Mucosa of stomach (tissue), 1 donor: ENCODE measurements around the gene SMAP2.
"Not testable (repeated sequence)": the region's sequence is repeated elsewhere in the genome, so short reads cannot be mapped to it uniquely, and the experiment has no call there.

Experiments
- H3K27me3 ChIP-seq: one replicate; pipeline ENCODE4 v1.7.0; 2013; ENCODE audit warnings: mild to moderate bottlenecking, low read length; ENCODE audit not compliant: control insufficient read depth, insufficient read depth
- H3K36me3 ChIP-seq: one replicate; pipeline ENCODE4 v1.7.0; 2013; ENCODE audit warnings: low read length; ENCODE audit not compliant: control insufficient read depth, insufficient read depth
- H3K4me1 ChIP-seq: one replicate; pipeline ENCODE4 v1.7.0; 2013; ENCODE audit warnings: mild to moderate bottlenecking, low read length; ENCODE audit not compliant: control insufficient read depth, insufficient read depth
- H3K4me3 ChIP-seq: one replicate; pipeline ENCODE4 v1.7.0; 2013; ENCODE audit warnings: low read length
- H3K9ac ChIP-seq: one replicate; pipeline ENCODE4 v1.7.0; 2013; ENCODE audit warnings: mild to moderate bottlenecking, low read length, moderate library complexity
- H3K9me3 ChIP-seq: one replicate; pipeline ENCODE4 v1.7.0; 2013; ENCODE audit warnings: mild to moderate bottlenecking, low read length, moderate library complexity; ENCODE audit not compliant: control insufficient read depth
- donor health status: Pancreatic carcinoma.

The SMAP2 gene

DNA sequence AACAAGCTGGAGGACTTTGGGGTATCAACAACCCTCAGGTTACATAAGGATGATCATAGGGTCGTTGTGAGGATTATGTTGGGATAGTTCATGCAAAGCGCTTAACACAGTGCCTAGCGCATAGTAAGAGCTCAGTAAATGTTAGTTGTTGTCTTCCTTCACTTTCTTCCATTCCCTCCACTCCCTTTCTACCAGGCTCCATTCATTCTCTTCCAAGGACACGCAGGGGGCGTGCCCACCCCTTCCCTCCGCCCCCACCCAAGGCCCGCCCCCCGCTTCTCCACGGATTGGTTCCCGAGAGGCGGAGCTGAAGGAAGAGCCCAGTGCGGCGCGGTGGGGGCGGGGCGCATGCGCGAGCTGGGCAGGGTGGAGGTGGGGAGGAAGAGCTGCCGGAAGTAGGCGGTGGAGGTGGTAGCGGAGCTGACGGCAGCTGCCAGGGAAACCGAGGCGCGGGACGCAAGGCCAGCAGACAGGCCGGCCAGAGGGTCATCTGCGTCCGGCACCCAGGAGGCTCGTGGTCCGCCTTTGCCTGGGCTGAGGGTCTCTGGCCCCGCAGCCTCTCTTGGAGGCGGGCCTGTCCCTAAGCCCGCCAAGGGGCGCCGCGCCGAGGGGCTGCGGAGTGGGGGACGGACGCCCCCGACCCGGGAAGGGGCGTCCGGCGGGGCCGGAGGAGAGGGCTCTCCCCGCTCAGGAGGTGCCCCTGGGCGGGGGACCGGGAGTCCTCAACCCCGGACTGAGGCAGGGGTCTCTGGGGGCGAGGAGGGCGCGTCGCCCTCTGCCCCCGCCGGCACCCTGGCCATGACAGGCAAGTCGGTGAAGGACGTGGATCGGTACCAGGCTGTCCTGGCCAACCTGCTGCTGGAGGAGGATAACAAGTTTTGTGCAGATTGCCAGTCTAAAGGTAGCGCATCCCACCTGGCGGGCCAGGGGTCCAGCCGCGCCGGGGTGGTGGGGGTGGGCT is at the start of gene SMAP2:
Gene SMAP2 (plus strand): TSS at position 405 of the 961 bp plus-strand sequence. CDS start 394 bp downstream, at position 799.
- H3K9me3 ChIP-seq, result no peaks in the 10 kb centered on the region
- peak within 1 kb of the TSS; percentile 48 for H3K4me3 ChIP-seq
- peaks cover 12% of the 10 kb centered on the region for H3K4me1 ChIP-seq
- no peaks in the 10 kb centered on the region for H3K36me3 ChIP-seq
- H3K27me3 ChIP-seq, result no peaks in the 10 kb centered on the region
- H3K9ac ChIP-seq, result peak within 1 kb of the TSS; percentile 96

DNA sequence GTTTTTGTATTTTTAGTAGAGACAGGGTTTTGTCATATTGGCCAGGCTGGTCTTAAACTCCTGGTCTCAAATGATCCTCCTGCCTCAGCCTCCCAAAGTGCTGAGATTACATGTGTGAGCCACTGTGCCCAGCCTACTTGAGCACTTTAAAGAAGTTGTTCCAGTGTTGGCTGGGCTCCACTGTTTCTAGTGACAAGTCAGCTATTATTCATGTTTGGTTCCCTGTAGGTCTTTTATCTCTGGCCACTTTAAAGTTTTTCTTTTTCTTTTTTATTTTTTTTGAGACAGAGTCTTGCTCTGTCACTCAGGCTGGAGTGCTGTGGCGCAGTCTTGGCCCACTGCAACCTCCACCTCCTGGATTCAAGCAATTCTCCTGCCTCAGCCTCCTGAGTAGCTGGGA is 42.1 kb upstream of the SMAP2 start:
- not testable (repeated sequence) for H3K4me1 ChIP-seq, H3K9me3 ChIP-seq, H3K4me3 ChIP-seq

DNA sequence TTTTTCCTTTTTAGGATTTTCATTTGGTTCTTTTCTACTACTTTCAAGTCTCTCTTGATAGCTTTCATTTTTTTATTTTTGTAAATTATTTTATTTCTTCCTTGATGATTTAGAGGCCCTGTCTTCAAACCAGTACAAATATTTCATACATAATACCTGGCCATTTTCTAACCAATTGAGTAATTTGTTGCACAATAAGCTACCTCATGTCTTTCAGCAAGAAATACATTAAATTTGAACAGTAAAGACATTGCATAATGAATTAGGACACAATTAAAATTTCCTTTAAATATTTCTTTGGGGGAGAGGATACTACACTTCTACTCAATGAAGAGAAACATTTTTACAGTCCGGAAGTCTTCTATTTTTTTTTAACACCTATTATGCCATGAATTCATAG is 40.8 kb upstream of the SMAP2 start:
- no peaks in the 10 kb centered on the region for H3K27me3 ChIP-seq
- H3K9me3 ChIP-seq, result no peaks in the 10 kb centered on the region
- H3K9ac ChIP-seq, result no peak overlapping the region
- no peaks in the 10 kb centered on the region for H3K4me1 ChIP-seq
- no peaks in the 10 kb centered on the region for H3K36me3 ChIP-seq
- H3K4me3 ChIP-seq, result no peak overlapping the region

More for the DNA sequence above, 42.1 kb upstream of the SMAP2 start:
- H3K36me3 ChIP-seq, H3K27me3 ChIP-seq, H3K9ac ChIP-seq: not testable (repeated sequence)

DNA sequence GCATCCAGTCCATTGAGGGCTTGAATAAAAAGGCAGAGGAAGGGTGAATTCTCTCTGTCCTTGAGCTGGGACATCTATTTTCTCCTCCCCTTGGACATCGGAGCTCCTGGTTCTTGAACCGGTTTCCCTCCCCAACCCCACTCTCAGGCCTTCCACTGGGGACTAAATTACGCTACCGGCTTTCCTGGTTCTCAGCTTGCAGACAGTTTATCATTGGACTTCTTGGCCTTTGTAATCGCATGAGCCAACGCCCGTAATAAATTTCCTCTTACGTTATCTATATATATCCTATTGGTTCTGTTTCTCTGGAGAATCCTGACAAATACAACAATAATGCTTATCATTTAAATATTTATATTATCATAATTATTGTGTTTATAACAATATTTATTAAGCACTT is 36.1 kb upstream of the SMAP2 start:
- Histone ChIP-seq H3K27me3 (no peaks in the 10 kb centered on the region), H3K9me3 (no peaks in the 10 kb centered on the region), H3K36me3 (no peaks in the 10 kb centered on the region), H3K9ac (no peak overlapping the region), H3K4me3 (no peak overlapping the region), H3K4me1 (peaks cover 8% of the 10 kb centered on the region)

DNA sequence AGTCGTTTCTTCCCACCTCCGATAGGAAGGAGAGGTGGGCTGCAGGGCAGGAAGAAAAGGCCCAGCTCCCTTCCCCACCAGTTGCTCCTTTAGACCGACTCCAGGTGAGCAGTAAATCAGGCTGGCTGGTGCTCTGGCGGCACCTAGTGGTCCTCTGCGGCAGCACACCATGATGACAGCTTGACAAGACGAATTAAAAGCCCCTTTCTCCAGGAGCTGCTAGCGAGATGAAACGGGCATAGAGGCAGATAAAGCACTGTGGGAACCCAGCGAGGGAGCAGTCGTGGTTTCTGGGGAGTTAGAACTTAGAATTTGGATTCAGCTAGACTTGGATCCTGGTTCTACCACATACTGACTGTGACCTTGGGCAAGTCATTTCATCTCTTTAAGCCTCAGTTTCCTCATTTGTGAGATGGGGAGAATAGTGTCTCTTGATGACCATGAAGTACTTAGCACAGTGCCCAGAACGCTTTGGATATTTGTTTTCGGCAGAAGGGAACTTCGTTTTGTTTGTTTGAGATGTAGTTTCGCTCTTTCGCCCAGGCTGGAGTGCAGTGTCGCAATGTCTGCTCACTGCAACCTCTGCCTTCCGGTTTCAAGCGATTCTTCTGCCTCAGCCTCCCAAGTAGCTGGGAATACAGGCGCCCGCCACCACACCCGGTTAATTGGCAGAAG is 34.6 kb upstream of the SMAP2 start:
- Histone ChIP-seq H3K9ac (no peak overlapping the region), H3K4me1 (peaks cover 8% of the 10 kb centered on the region), H3K4me3 (peak overlapping the region; percentile 23), H3K9me3 (no peaks in the 10 kb centered on the region), H3K27me3 (no peaks in the 10 kb centered on the region), H3K36me3 (no peaks in the 10 kb centered on the region)

DNA sequence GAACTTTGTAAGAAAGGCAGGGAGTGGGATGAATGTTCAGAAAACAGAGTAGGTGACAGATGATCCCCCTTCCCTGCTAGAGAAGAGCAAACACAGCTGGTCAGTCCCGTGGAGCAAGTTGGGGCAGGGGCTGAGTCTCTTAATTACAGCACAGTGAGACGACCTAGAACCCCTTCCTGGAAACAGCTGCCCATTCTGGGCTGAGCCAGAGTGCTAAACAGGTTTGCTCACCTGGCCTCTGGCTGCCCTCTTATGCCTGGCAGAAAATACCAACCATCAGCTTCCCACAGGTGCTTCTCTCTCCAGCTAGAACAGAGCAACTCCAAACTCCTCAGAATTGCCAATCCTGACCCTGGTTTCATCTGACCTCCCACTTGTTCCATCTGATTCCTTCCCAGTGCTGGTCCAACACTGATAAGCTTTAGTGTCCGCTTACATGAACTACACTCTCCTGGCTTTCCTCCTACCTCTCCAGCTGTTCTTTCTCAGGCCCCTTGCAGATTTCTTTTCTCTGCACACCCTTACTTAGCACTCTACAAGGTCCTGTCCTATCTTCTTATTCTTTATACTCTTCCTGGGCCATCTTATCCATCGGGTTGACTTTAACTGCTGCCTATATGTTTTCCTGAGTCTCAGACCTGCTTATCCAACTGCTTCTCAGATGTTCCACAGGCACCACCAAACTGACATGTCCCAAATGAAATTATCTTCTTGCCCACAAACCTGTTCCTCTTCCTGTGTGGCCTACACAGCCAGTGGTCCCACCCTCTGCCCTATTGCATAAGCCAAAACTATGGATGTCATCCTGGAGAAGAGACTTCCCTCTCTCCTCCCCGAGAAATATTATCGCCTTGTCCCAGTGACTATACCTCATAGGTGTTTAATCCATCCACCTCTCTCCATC is 33.9 kb upstream of the SMAP2 start:
- no peaks in the 10 kb centered on the region for H3K9me3 ChIP-seq
- H3K4me1 ChIP-seq, result peaks cover 8% of the 10 kb centered on the region
- no peak overlapping the region for H3K9ac ChIP-seq
- no peaks in the 10 kb centered on the region for H3K36me3 ChIP-seq
- H3K4me3 ChIP-seq, result no peak overlapping the region
- no peaks in the 10 kb centered on the region for H3K27me3 ChIP-seq

DNA sequence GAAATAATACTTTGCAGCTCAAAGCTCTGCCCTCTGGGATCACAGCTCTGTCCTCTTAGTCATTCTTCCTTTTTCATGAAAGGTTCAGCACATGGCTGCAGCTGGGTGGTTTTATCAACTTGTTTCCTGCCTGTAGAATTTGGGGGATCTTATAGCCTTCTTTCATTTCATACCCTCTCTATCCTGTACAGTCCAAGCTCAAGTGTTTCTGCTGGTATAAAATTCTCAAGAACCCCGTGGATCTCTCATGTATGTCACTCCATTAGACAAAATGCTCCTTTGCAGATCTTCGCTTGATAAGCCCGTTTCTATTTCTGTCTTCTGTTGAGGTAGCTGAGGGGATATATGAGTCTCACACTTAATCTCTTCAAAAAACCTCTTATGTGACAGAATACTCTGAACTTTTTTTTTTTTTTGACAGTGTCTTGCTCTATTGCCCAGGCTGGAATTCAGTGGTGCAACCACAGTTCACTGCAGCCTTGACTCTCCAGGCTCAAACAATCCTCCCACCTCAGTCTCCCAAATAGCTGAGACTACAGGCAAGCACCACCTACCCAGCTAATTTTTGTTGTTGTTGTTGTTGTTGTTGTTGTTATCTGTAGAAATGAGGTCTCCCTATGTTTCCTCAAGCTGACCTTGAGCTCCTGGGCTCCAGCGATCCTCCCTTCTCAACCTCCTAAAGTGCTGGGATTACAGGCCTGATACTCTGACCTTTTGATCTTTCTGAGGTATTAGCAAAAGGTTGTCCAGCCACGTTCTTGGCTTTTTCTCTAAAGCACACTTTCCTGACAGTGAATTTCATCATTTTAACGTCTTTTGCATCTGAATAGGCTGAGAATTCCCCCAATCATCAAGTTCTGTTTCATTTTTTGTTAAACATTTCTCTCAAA is 31.8 kb upstream of the SMAP2 start:
- Histone ChIP-seq H3K9me3 (no peaks in the 10 kb centered on the region), H3K4me3 (no peak overlapping the region), H3K9ac (no peak overlapping the region), H3K36me3 (no peaks in the 10 kb centered on the region), H3K4me1 (peaks cover 8% of the 10 kb centered on the region), H3K27me3 (no peaks in the 10 kb centered on the region)

DNA sequence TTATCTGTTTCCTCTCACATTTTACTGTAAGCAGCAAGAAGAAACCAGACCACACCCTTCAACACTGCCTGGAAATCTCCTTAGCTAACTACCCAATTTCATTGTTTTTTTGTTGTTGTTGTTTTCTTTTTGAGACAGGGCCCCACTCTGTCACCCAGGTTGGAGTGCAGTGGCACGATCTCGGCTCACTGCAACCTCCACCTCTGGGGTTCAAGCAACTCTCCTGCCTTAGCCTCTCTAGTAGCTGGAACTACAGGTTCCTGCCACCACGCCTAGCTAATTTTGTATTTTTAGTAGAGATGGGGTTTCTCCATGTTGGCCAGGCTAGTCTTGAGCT is 31.2 kb upstream of the SMAP2 start:
- H3K9me3 ChIP-seq, H3K36me3 ChIP-seq, H3K4me3 ChIP-seq, H3K27me3 ChIP-seq, H3K9ac ChIP-seq, H3K4me1 ChIP-seq: not testable (repeated sequence)

DNA sequence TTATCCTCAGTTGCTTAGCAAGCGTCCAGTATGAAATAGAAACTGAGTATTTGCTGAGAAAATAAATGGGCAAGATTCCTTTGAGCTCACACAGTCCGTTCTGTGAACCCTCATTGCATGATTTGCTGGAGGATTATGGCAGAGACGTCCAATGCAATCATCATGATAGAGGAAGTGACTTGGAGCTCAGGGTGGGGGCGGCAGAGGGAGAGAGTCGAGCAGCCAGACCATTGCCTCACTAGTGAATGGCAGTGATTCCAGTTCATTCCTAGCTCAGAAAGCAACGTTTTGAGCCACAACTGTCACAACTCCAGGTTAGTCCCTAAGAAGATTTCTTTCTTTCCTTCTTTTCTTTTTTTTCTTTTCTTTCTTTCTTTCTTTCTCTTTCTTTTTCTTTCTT is 28.9 kb upstream of the SMAP2 start:
- H3K4me3 ChIP-seq, result no peak overlapping the region
- no peaks in the 10 kb centered on the region for H3K36me3 ChIP-seq
- peaks cover under 1% of the 10 kb centered on the region for H3K4me1 ChIP-seq
- H3K27me3 ChIP-seq, result no peaks in the 10 kb centered on the region
- H3K9ac ChIP-seq, result no peak overlapping the region
- H3K9me3 ChIP-seq, result no peaks in the 10 kb centered on the region

DNA sequence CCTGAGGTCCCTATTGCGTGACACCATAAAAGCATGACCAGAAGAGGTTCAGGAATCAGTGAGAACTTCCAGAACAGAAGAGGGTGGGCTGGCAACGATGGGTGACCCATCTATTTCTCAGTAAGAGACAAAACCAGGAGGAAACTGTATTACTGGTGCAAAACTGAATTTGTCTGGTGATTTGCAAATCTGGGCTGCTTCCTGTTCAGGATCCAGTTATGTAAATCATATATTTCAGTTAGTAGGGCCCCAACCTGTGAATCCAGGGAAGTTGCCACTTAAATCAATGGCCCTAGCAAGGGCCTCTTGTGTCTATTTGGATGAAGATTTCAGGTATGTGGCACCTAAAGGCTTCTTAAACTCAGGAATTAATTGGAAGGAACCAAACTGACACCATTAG is 23.1 kb upstream of the SMAP2 start:
- Histone ChIP-seq H3K27me3 (no peaks in the 10 kb centered on the region), H3K4me3 (no peak overlapping the region), H3K36me3 (no peaks in the 10 kb centered on the region), H3K4me1 (no peaks in the 10 kb centered on the region), H3K9ac (no peak overlapping the region), H3K9me3 (no peaks in the 10 kb centered on the region)

DNA sequence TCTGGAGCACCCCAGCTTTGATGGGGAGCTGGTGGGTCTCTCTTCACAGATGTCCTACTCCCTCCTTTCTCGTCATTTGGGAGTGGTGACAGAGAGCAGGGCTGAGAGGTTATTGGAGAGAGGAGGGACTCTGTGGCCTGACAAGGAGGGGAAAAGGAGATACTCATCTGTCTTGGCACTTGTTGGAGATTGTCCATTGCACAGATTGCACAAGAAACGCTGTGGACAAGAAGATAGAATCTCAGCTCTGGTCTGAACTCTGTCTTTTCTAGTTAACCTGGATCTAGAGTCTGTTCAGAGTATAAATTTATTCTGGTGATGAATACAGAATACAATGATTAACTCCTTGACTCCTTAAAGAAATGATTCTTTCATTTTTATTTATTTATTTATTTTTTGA is 22.4 kb upstream of the SMAP2 start:
- H3K4me3 ChIP-seq, result no peak overlapping the region
- H3K9ac ChIP-seq, result no peak overlapping the region
- H3K9me3 ChIP-seq, result no peaks in the 10 kb centered on the region
- H3K4me1 ChIP-seq, result no peaks in the 10 kb centered on the region
- no peaks in the 10 kb centered on the region for H3K27me3 ChIP-seq
- H3K36me3 ChIP-seq, result no peaks in the 10 kb centered on the region
